GM21723 (cell line): ENCODE results near the gene PLCB1.

Source experiments
- ATAC-seq: cut with Tn5 transposase; IDR thresholded peaks from one replicate; pipeline ENCODE4 v1.9.1; 2021; ENCODE audit warnings: mild to moderate bottlenecking, moderate library complexity; ENCODE audit not compliant: unreplicated experiment

The PLCB1 gene

DNA sequence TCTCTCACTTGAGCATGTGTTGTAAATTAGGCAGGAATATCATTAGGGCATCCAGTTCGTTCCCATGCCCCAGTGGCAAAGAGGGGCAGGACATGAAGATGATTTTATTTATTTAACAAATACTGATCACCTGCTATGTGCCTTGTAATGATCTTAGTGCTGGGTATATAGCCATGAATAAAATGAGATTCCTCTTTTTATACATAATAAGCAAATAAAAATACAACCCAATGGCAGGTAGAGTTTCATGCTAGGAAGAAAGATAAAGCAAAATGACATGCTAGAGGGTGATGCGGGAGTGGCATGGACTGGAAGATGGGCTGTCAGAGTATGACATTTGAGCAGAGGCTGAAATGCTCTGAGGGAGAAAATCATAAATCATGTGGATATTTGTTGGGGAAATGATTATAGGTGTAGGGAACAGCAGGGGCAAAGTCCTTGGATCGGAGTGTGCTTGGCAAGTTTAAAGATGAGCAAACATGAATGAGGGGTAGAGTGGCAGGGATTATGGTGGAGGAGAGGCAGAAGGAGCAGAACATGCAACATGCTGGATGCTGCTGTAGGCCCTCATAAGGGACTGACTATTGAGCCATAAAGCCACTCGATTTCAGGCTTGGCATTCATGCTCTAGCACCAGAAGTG, 342.1 kb downstream of the PLCB1 start:
- no peak for ATAC-seq

GRCh38 chr20:8476021-8476420, 344.0 kb downstream of the PLCB1 start:
- no peak for ATAC-seq

- no peak for ATAC-seq
Measured at GRCh38 chr20:8480597-8480996, 348.5 kb downstream of the PLCB1 start.

GRCh38 chr20:8487696-8488095, 355.6 kb downstream of the PLCB1 start:
- ATAC-seq = no peak

GRCh38 chr20:8489094-8489883, 357.2 kb downstream of the PLCB1 start:
- no peak for ATAC-seq

GRCh38 chr20:8490076-8490830, 358.2 kb downstream of the PLCB1 start:
- no peak for ATAC-seq

- ATAC-seq = no peak
Measured at GRCh38 chr20:8492173-8492572, 360.1 kb downstream of the PLCB1 start.

DNA sequence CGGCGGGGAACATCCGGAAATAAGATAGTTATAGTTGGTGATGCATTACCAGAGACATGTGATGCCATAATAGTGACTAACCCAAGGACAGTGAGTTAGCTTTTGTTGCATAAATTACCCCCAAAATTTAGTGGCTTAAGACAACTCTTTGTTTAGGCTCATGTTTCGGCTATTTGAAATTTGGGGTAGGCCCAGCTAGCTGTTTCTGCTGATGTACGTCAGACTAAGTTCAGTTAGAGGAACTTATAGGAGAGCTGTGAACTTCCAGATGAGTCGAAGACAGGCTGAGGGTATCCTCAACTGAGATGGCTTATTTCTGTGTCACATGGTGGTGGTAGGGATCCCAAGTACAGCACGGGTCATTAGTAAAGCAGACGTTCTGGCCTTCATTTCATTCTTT, 366.5 kb downstream of the PLCB1 start:
- ATAC-seq = no peak

DNA sequence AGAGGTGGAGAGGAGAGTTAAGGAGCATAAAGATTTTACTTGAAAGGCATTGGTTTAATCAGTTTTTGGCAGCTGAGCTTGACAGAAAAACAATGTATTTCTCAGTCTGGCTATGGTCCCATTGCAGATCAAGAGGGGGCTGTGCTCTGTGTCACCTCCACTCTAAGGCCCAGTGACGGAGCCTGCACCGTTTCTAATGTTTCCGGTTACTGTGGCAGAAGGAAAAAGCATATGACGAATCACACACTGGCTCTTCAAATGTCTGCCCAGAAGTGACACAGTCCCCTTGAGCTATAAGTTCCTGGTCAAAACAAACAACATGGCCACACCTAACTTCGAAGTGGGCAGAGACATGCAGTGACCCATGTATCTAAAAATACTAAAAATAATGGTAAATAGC, 372.0 kb downstream of the PLCB1 start:
- no peak for ATAC-seq

DNA sequence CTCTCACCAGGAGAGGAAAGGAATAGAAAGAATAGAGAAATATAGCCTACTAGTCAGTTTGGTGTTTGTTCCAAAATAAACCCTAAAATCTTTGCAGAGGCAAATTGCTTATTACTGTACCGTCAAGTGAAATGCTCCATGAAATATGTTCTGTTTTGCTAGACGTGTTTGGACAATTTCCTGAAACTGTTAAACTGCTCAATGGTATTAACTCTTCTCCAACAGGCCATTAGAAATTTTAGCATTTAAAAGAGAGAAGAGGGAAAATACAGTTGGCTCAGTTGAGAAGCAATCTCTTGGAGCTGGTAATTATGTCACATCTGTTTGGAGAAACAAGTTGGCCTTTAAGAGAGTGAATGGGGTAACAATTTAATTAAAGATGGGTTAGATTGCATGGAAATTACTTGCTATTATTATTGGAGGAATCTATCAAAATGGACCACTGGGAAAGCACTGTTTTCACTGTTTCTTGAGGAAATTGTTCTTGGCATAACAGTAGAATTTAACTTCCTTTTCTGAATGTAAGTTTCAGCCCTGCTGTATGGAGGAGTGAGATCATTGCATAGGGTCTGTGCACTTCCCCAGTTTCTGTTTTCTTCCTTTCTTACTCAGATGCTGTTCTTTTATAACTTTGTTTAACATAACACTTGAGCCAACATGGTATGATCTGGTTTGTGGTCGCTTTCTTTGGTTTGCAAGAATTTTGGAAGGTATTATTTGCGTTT, 373.6 kb downstream of the PLCB1 start:
- ATAC-seq = no peak

- no peak for ATAC-seq
Measured at GRCh38 chr20:8507231-8507630, 375.2 kb downstream of the PLCB1 start.

DNA sequence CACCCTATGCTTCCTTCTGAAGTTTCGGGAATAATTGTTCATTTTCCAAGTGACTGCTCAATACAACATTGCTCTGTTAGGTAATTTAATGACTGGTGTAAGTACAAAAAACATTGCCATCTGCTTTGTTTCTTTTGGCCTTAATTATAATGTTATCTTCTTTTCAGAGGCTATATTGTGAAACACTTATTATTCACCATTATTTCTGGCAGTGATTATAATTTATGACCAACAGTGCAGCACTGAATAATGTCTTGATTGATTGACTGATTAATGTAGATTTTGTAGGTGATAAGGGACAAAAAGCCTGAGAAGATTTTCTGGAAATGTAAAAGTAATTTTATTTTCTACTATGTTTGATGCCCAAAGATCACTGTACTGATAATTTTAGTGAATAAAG, 377.7 kb downstream of the PLCB1 start:
- ATAC-seq = no peak

DNA sequence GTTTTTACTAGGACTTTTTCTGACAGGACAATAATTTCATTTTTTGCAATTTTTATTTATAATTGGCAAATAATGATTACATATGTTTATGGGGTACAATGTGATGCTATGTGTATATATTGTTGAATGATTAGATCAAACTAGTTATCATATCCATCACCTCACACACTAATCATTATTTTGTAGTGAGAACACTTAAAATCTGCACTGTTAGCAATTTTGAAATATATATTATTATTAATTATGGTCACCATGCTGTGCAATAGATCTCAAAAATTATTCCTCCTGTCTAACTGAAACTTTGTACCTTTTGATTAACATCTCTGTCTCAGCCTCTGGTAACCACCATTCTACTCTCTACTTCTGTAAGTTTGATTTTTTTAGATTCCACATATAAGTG, 378.7 kb downstream of the PLCB1 start:
- no peak for ATAC-seq

- no peak for ATAC-seq
Measured at GRCh38 chr20:8512003-8512402, 379.9 kb downstream of the PLCB1 start.

GRCh38 chr20:8515810-8516435, 383.9 kb downstream of the PLCB1 start:
- no peak for ATAC-seq

DNA sequence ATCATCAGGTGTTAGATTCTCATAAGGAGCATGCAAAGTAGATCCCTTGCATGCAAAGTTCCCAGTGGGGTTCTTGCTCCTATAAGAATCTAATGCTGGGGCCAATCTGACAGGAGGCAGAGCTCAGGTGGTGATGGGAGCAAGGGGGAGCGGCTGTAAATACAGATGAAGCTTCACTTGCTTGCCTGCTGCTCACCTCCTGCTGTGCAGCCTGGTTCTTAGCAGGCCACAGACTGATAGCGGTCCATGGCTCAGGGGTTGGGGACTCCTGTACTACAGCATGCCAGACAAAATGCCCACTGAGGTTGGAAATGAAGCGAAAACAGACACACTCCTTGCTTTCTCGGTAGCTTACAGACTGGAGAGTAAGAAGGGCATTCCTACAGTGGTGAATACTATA, 386.8 kb downstream of the PLCB1 start:
- no peak for ATAC-seq

GRCh38 chr20:8519887-8520286, 387.8 kb downstream of the PLCB1 start:
- ATAC-seq = no peak

DNA sequence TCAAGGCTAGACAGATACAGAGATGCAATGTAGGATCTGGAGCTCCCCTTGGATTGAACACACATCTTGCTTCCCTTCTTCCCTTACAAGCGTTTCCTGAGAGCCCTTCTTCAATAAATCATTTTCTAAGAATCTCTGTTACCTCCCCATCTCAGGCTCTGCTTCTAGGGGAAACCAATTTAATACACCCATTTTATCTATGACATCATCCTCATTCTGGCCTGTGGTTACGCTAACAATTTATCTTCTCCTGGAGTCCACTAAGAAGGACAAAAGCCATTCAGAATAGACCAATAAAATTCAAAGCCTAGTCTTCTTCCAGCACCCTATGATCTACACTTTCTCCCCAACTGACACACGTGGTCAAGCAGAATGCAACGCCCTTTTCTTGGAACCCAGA, 390.1 kb downstream of the PLCB1 start:
- no peak for ATAC-seq

GRCh38 chr20:8523684-8524083, 391.6 kb downstream of the PLCB1 start:
- ATAC-seq = no peak

DNA sequence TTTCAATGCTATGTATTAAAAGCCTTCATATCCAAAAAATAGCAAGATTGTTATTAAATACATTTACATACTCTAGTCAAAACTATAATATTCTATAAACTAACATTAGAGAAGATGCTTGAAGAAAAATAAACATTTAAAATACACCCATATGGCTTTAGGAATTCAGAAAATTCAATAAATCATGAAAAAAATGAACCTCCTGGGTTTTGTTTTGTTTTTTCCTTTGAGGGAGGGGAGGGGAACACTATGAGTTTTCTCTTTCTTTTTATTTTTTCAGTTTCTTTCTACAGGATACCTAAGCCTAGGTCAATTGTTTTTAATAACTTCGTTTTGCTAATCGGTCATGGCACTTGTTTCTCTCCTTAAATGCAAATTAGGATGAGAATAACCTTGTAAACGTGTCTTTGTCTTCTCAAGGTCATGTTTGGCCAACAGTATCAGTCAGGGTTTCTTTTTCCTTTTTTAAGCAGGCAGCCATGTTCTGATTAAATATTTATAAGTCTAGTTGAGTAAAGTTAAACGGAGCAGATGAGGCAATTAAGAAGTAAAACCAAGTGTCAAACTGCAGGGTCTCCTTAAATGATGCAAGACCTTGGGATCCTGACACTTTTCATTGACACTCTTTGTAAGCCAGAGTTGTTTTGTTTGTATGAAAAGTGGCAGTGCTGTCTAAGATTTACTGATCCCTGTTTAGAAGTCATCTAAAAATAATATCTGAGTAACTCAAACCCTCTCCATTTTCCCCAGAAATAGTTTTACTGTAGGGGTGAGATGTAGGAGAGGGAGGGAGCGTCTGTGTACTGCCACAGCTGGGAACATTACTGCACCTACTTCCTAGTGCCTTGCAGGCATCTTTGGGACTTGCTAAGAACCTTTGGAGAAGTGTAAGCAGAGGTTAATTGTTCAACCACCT, 392.3 kb downstream of the PLCB1 start:
- no peak for ATAC-seq
